Heart left ventricle (tissue), 13 donors: ENCODE results near the gene CELF4.

Experiments used
- CTCF ChIP-seq, 12 donors: fragments of 200-600 bp; sonication (generic) in 4 of 12; IDR thresholded peaks; one replicate each; pipeline versions ENCODE4 v1.5.0 to v1.8.0; 2018 to 2022; ENCODE audit warnings: antibody characterized with exemption in 12 of 12, mild to moderate bottlenecking in 5 of 12
- POLR2A ChIP-seq, 2 donors: fragments of 450-650 bp; IDR thresholded peaks; one replicate each; pipeline ENCODE4 v1.6.1; 2017; ENCODE audit warnings: antibody characterized with exemption in 2 of 2, mild to moderate bottlenecking in 2 of 2, moderate library complexity in 2 of 2
- donor health status: ischemic (EF 13 %, LVEDD 7.1; RV severe dilation, severe dysfunction).
- donor health status: DM: no; HTN: yes; CAD: no.
- donor health status: DM: no; HTN: no; CAD: no.
- donor health status: ischemic (EF 25% LVEDD 6.9; RV normal size, moderate dysfunction).
- donor health status: ischemic (EF 25% LVEDD 5.7; RV mildly dilated, moderate dysfunction).
- donor health status: ischemic (EF 35%, LVEDD 5.7; RV mildly dilated, moderate dysfunction).
- donor health status: nonischemic (EF 11% LVEDD 7.7; RV severe dilation, severe dysfunction).
- donor health status: DM: yes; HTN: yes; CAD: no.
- donor health status: PGD.
- donor health status: ischemic (EF 29% LVEDD 5.4; RV normal size, mild dysfunction).
- donor health status: nonischemic (EF 23%, LVEDD 6.1; RV moderate dilation, normal function).

GRCh38 chr18:37243741-37244140, 321.9 kb downstream of the CELF4 start:
- TF ChIP-seq CTCF (IDR thresholded peaks at IDR 0.05) (no peak), POLR2A (IDR thresholded peaks at IDR 0.05) (no peak)
